Chondrocyte (in vitro differentiated cells): ENCODE results near the gene IQSEC3. TPM values are rescaled to one million over a fixed set of nuclear protein-coding genes. Genes with fewer than 3 reads are reported as not detected.
A peak's percentile ranks its signal among the peaks of the same experiment; 100 is the strongest.

Experiments used
- DNase-seq: peaks from one replicate; pipeline ENCODE4 v3.0.0; 2021; ENCODE audit warnings: mixed read lengths, low spot score
- H3K27ac Mint-ChIP-seq: one replicate; pipeline ENCODE4 v1.8.0; 2021; ENCODE audit warnings: mild to moderate bottlenecking, moderate library complexity, mixed read lengths; ENCODE audit not compliant: unreplicated experiment
- H3K27me3 Mint-ChIP-seq: 2 replicates; pipeline ENCODE4 v1.8.0; 2021; ENCODE audit warnings: low read depth, mixed read lengths
- H3K36me3 Mint-ChIP-seq: 2 replicates; pipeline ENCODE4 v1.8.0; 2021; ENCODE audit warnings: low read depth, mixed read lengths
- H3K4me1 Mint-ChIP-seq: 2 replicates; pipeline ENCODE4 v1.8.0; 2021; ENCODE audit warnings: low read depth, mild to moderate bottlenecking, mixed read lengths
- H3K4me3 Mint-ChIP-seq: one replicate; pipeline ENCODE4 v1.8.0; 2021; ENCODE audit warnings: mild to moderate bottlenecking, moderate library complexity, mixed read lengths; ENCODE audit not compliant: unreplicated experiment
- H3K9me3 Mint-ChIP-seq: 2 replicates; pipeline ENCODE4 v1.8.0; 2021; ENCODE audit warnings: low read depth, mixed read lengths
- total RNA-seq: library from RNA; stranded (reverse); gene quantifications from 3 replicates; pipeline ENCODE4 v1.2.1, GENCODE V29; 2021
- TF ChIP-seq, protein P1 (sequence below): fragments of 200-600 bp; sonication (generic); IDR thresholded peaks from 2 replicates; pipeline ENCODE4 v1.5.0; 2021; ENCODE audit warnings: antibody characterized with exemption, mild to moderate bottlenecking, moderate library complexity

IQSEC3 gene
- total RNA-seq, 1 donor from 2014 or later, result not detected

DNA sequence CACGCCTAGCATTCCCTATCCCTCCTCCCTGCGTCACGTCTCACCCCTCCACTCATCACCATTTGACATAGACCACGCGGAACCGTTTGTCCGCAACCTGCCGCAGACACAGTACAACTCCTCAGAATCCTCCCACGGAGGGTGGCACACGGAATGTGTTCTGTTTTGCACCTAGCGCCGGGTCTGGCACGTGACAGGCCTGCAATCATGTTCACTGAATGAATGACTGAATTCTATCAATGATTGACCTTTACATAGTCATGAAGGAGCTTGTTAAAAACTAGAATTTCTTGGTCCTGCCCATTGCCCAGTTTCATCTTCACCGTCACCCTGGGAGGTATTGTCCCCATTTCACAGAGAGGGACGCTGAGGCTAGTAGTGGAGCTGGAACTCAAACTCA, 142.7 kb downstream of the IQSEC3 start:
- H3K9me3 Mint-ChIP-seq, result no peaks in the 10 kb centered on the region
- TF ChIP-seq, protein P1, sequence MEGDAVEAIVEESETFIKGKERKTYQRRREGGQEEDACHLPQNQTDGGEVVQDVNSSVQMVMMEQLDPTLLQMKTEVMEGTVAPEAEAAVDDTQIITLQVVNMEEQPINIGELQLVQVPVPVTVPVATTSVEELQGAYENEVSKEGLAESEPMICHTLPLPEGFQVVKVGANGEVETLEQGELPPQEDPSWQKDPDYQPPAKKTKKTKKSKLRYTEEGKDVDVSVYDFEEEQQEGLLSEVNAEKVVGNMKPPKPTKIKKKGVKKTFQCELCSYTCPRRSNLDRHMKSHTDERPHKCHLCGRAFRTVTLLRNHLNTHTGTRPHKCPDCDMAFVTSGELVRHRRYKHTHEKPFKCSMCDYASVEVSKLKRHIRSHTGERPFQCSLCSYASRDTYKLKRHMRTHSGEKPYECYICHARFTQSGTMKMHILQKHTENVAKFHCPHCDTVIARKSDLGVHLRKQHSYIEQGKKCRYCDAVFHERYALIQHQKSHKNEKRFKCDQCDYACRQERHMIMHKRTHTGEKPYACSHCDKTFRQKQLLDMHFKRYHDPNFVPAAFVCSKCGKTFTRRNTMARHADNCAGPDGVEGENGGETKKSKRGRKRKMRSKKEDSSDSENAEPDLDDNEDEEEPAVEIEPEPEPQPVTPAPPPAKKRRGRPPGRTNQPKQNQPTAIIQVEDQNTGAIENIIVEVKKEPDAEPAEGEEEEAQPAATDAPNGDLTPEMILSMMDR, result no peak
- peaks cover 7% of the 10 kb centered on the region for H3K4me1 Mint-ChIP-seq

GRCh38 chr12:209851-210250, 143.3 kb downstream of the IQSEC3 start:
- Mint-ChIP-seq H3K4me1 (peaks cover 7% of the 10 kb centered on the region), H3K27me3 (peaks cover 66% of the 10 kb centered on the region), H3K9me3 (no peaks in the 10 kb centered on the region), H3K4me3 (no peak overlapping the region), H3K27ac (no peak overlapping the region), H3K36me3 (peaks cover 5% of the 10 kb centered on the region)
- no peak for DNase-seq
- TF ChIP-seq, protein P1, result no peak

More for the DNA sequence above, 142.7 kb downstream of the IQSEC3 start:
- no peak for DNase-seq
- Mint-ChIP-seq H3K36me3 (peaks cover 5% of the 10 kb centered on the region), H3K27me3 (peaks cover 65% of the 10 kb centered on the region), H3K27ac (no peak overlapping the region), H3K4me3 (no peak overlapping the region)

DNA sequence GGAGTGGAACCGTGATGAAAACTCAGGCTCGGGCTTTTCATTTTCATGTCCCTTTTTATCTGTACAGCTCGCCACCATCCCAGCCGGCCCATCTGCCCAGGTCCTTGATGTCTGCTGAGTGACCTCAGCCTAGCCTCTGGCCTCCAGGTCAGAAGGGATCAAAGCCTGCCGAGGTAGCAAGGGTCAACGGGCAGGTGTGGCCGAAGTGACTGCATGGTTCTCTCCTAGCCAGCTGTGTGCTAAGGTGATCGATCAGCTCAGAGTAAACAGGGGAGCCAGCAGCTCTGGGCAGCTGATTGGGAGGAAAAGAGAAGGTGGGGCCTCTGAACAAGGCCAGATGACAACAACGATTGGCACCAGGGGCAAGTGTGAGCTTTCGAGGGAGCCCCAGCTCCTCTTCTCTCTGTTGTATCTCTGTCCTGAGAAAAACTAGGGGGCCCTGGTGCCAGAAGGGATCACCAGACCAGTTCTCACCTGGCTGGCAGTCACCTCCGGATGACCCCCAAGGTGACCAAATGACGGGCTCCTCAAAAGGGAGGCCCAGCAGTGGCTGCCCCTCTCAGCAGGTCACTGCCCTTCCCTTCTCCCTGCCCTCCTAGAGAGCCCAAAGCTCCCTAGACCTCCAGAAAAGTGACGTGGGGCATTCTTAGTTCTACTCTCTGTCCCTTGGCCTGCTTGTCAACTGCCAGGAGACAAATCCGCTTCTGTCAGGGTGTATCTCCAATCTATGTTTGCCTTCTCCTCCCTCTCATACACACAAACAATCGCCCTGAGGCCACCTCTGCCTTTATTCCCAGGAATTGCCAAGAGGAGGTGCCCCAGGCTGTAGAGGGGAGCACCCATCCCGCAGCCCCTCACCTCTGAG, 143.9 kb downstream of the IQSEC3 start:
- Mint-ChIP-seq H3K36me3 (peaks cover 5% of the 10 kb centered on the region), H3K4me1 (peaks cover 7% of the 10 kb centered on the region), H3K4me3 (no peak overlapping the region), H3K27ac (no peak overlapping the region), H3K27me3 (peaks cover 71% of the 10 kb centered on the region), H3K9me3 (no peaks in the 10 kb centered on the region)
- TF ChIP-seq, protein P1, result no peak
- DNase-seq, result peak; percentile 21

- peaks cover 66% of the 10 kb centered on the region for H3K27me3 Mint-ChIP-seq
- DNase-seq, result no peak
- H3K27ac Mint-ChIP-seq, result no peak overlapping the region
- peaks cover 7% of the 10 kb centered on the region for H3K4me1 Mint-ChIP-seq
- H3K36me3 Mint-ChIP-seq, result peaks cover 5% of the 10 kb centered on the region
- no peak overlapping the region for H3K4me3 Mint-ChIP-seq
- TF ChIP-seq, protein P1, result no peak
- no peaks in the 10 kb centered on the region for H3K9me3 Mint-ChIP-seq
Observed at GRCh38 chr12:211142-211465, 144.5 kb downstream of the IQSEC3 start.

GRCh38 chr12:211639-212414, 145.3 kb downstream of the IQSEC3 start:
- Mint-ChIP-seq H3K27ac (no peak overlapping the region), H3K27me3 (peaks cover 65% of the 10 kb centered on the region), H3K36me3 (peaks cover 5% of the 10 kb centered on the region), H3K9me3 (no peaks in the 10 kb centered on the region), H3K4me1 (peaks cover 7% of the 10 kb centered on the region), H3K4me3 (no peak overlapping the region)
- TF ChIP-seq, protein P1, result no peak
- no peak for DNase-seq
